Hematopoietic multipotent progenitor cell treated with erythropoietin and hydrocortisone succinate and interleukin-3 and kit ligand, for 6 days (in vitro differentiated cells): ENCODE data around the gene CR2.
A peak's percentile ranks its signal among the peaks of the same experiment; 100 is the strongest.

Experiments used
- DNase-seq: peaks from one replicate; pipeline ENCODE4 v3.0.0-alpha.2; 2015

CR2 gene

GRCh38 chr1:207453710-207454045 lies 450 bp upstream of the CR2 start:
- DNase-seq = no peak

GRCh38 chr1:207455183-207455754 lies 1.1 kb downstream of the CR2 start:
- no peak for DNase-seq

- DNase-seq = no peak
Measured at GRCh38 chr1:207458414-207458813, 4.3 kb downstream of the CR2 start.

- DNase-seq = no peak
Measured at GRCh38 chr1:207459008-207459407, 4.9 kb downstream of the CR2 start.

GRCh38 chr1:207461649-207462048 lies 7.5 kb downstream of the CR2 start:
- no peak for DNase-seq

- no peak for DNase-seq
Measured at GRCh38 chr1:207462535-207462934, 8.4 kb downstream of the CR2 start.

- DNase-seq = peak; percentile 23
Measured at GRCh38 chr1:207463021-207463420, 8.9 kb downstream of the CR2 start.

- peak; percentile 30 for DNase-seq
Measured at GRCh38 chr1:207463571-207463970, 9.4 kb downstream of the CR2 start.

- no peak for DNase-seq
Measured at GRCh38 chr1:207470927-207471326, 16.8 kb downstream of the CR2 start.

- peak; percentile 55 for DNase-seq
Measured at GRCh38 chr1:207474210-207474609, 20.1 kb downstream of the CR2 start.

GRCh38 chr1:207486198-207486597 lies 32.1 kb downstream of the CR2 start:
- no peak for DNase-seq

GRCh38 chr1:207487636-207488035 lies 33.5 kb downstream of the CR2 start:
- no peak for DNase-seq

- no peak for DNase-seq
Measured at GRCh38 chr1:207493212-207493611, 39.1 kb downstream of the CR2 start.

- DNase-seq = no peak
Measured at GRCh38 chr1:207494171-207494570, 40.0 kb downstream of the CR2 start.

GRCh38 chr1:207495281-207495680 lies 41.2 kb downstream of the CR2 start:
- DNase-seq = peak; percentile 51

GRCh38 chr1:207495801-207496792 lies 42.0 kb downstream of the CR2 start, which contains the start of gene CR1:
CR1 (plus strand) TSS chr1:207496157; CDS start chr1:207496268, 111 bp downstream.
- peak; percentile 69 for DNase-seq

- DNase-seq = peak; percentile 39
Measured at GRCh38 chr1:207497941-207498340, 43.8 kb downstream of the CR2 start.

GRCh38 chr1:207499573-207499972 lies 45.4 kb downstream of the CR2 start:
- peak; percentile 93 for DNase-seq

GRCh38 chr1:207500306-207500705 lies 46.2 kb downstream of the CR2 start:
- DNase-seq = no peak

GRCh38 chr1:207501071-207501470 lies 46.9 kb downstream of the CR2 start:
- DNase-seq = no peak

GRCh38 chr1:207502726-207503125 lies 48.6 kb downstream of the CR2 start:
- no peak for DNase-seq

GRCh38 chr1:207503950-207504349 lies 49.8 kb downstream of the CR2 start:
- DNase-seq = peak; percentile 41

- DNase-seq = no peak
Measured at GRCh38 chr1:207504438-207504837, 50.3 kb downstream of the CR2 start.

GRCh38 chr1:207510444-207510843 lies 56.3 kb downstream of the CR2 start:
- DNase-seq = no peak
